ENCODE measurements around the gene DIAPH1. TPM values are rescaled to one million over a fixed set of nuclear protein-coding genes. Genes with fewer than 3 reads are reported as not detected.
"Not testable (repeated sequence)": the region's sequence is repeated elsewhere in the genome, so short reads cannot be mapped to it uniquely, and the experiment has no call there.

Gene DIAPH1
- total RNA-seq, 1 experiment from 2014 or later, result 142 TPM

GRCh38 chr5:141609921-141610320 is 8.9 kb downstream of the DIAPH1 start:
- CTCF ChIA-PET, result interaction anchor here (1.0 kb wide), 1 partner anchor 9 kb away, joined by 3 read pairs; the partner anchor contains the start of gene DIAPH1
- BruUV-seq (replicated peaks); intact Hi-C loops (cut with micrococcal nuclease); H3K27ac ChIP-seq (ENCODE audit: low read depth, low read length); H3K9ac ChIP-seq (ENCODE audit: low read length); H3K4me3 ChIP-seq (replicated peaks in 1 of 2; ENCODE audit: low read depth in 1 of 2, low read length in 2 of 2); DNase-seq (ENCODE audit: low read depth, low spot score); ATAC-seq; POLR2A ChIA-PET; H3K27me3 ChIP-seq (ENCODE audit: insufficient read depth, low read length); H3K9me2 ChIP-seq (ENCODE audit: insufficient read depth); RAD21 ChIA-PET (ENCODE audit: low non-redundant PET in 1 of 2, low total read pairs in 2 of 2, uncharacterized antibody in 2 of 2, unreplicated experiment in 2 of 2); H4K20me1 ChIP-seq (ENCODE audit: insufficient read depth); H2AFZ ChIP-seq (ENCODE audit: low read depth, low read length, poor library complexity, severe bottlenecking); H3K36me3 ChIP-seq (ENCODE audit: control insufficient read depth in 1 of 2, insufficient read depth in 2 of 2, low read length in 2 of 2); H3K4me2 ChIP-seq (ENCODE audit: low read length); H3K9me3 ChIP-seq (ENCODE audit: control insufficient read depth in 1 of 2, insufficient read depth in 1 of 2, low read depth in 1 of 2, low read length in 2 of 2): not testable (repeated sequence)
- Histone ChIP-seq H3K79me2 (ENCODE audit: insufficient read depth, low read length) (peaks cover 98% of the 10 kb centered on the region), H3K4me1 (ENCODE audit: control insufficient read depth in 1 of 2, insufficient read depth in 2 of 2, low read length in 2 of 2) (peaks cover under 1 to 11% of the 10 kb centered on the region in 2 experiments; a peak in 3 of 4 replicates)

- Histone ChIP-seq H3K9ac (ENCODE audit: low read length) (no peak overlapping the region), H3K9me2 (ENCODE audit: insufficient read depth) (no peaks in the 10 kb centered on the region), H3K4me2 (ENCODE audit: low read length) (no peak overlapping the region), H3K4me3 (replicated peaks in 1 of 2; ENCODE audit: low read depth in 1 of 2, low read length in 2 of 2) (no peak overlapping the region), H4K20me1 (ENCODE audit: insufficient read depth) (peaks cover 6% of the 10 kb centered on the region; the same call in 1 of the 2 replicates), H3K27me3 (ENCODE audit: insufficient read depth, low read length) (no peaks in the 10 kb centered on the region), H3K27ac (ENCODE audit: low read depth, low read length) (no peak overlapping the region), H2AFZ (ENCODE audit: low read depth, low read length, poor library complexity, severe bottlenecking) (no peak overlapping the region), H3K4me1 (ENCODE audit: control insufficient read depth in 1 of 2, insufficient read depth in 2 of 2, low read length in 2 of 2) (peaks cover 10 to 20% of the 10 kb centered on the region in 2 experiments), H3K79me2 (ENCODE audit: insufficient read depth, low read length) (peaks cover 98% of the 10 kb centered on the region), H3K9me3 (ENCODE audit: control insufficient read depth in 1 of 2, insufficient read depth in 1 of 2, low read depth in 1 of 2, low read length in 2 of 2) (no peaks in the 10 kb centered on the region), H3K36me3 (ENCODE audit: control insufficient read depth in 1 of 2, insufficient read depth in 2 of 2, low read length in 2 of 2) (no peaks in the 10 kb centered on the region)
- ATAC-seq (no peak), DNase-seq (ENCODE audit: low read depth, low spot score) (no peak)
- no TSS peak for BruUV-seq (replicated peaks)
- ChIA-PET POLR2A (no interaction called here), CTCF (interaction anchor here (0.9 to 1.3 kb wide), 3 partner anchors 10 to 16 kb away, joined by 3 to 5 read pairs (median 4); partner anchors contain the start of gene DIAPH1), RAD21 (ENCODE audit: low non-redundant PET in 1 of 2, low total read pairs in 2 of 2, uncharacterized antibody in 2 of 2, unreplicated experiment in 2 of 2) (no interaction called here)
- intact Hi-C loops (cut with micrococcal nuclease), result no loop called here
- TF ChIP-seq POLR2A (IDR thresholded peaks at IDR 0.05; ENCODE audit: borderline replicate concordance, extremely low read depth, insufficient read depth, insufficient read length) (no peak), EGR1 (IDR thresholded peaks at IDR 0.05; ENCODE audit: low read depth) (no peak), TCF7L2 (IDR thresholded peaks at IDR 0.05; ENCODE audit: borderline replicate concordance, extremely low read depth, insufficient read depth, insufficient read length) (no peak), SIN3A (IDR thresholded peaks at IDR 0.05; ENCODE audit: low read depth) (no peak), ELF1 (IDR thresholded peaks at IDR 0.05; ENCODE audit: borderline replicate concordance, low read depth) (no peak), ZFX (IDR thresholded peaks at IDR 0.05) (no peak), FOSL1 (IDR thresholded peaks at IDR 0.05; ENCODE audit: low read depth) (no peak), EZH2phosphoT487 (IDR thresholded peaks at IDR 0.05; ENCODE audit: borderline replicate concordance) (no peak), SRF (IDR thresholded peaks at IDR 0.05; ENCODE audit: low read depth) (no peak), POLR2AphosphoS5 (IDR thresholded peaks at IDR 0.05; ENCODE audit: low read depth, low read length) (no peak), REST (IDR thresholded peaks at IDR 0.05; ENCODE audit: low read depth) (no peak), ZNF274 (IDR thresholded peaks at IDR 0.05; ENCODE audit: low read depth, low read length) (no peak), MAX (IDR thresholded peaks at IDR 0.05) (no peak), JUND (IDR thresholded peaks at IDR 0.05) (no peak), CTCF (IDR thresholded peaks at IDR 0.05 in 2 of 3, conservative IDR thresholded peaks at IDR 0.05 in 1 of 3; ENCODE audit: borderline replicate concordance in 1 of 3, insufficient read depth in 1 of 3, low read depth in 2 of 3, low read length in 2 of 3) (no peak), CEBPB (IDR thresholded peaks at IDR 0.05; ENCODE audit: low read depth) (no peak)
Measured at GRCh38 chr5:141609044-141609443, 9.8 kb downstream of the DIAPH1 start.

Data from HCT116 (cell line).